SH-SY5Y (cell line): ENCODE results near the gene FAM131C.
A peak's percentile ranks its signal among the peaks of the same experiment; 100 is the strongest.

ENCODE experiments used
- GATA2 ChIP-seq: IDR thresholded peaks from 2 replicates; pipeline ENCODE4 v1.6.1; 2011; ENCODE audit warnings: mild to moderate bottlenecking, low read depth, low read length
- GATA3 ChIP-seq: IDR thresholded peaks from 2 replicates; pipeline ENCODE4 v1.6.1; 2011; ENCODE audit warnings: low read depth, mild to moderate bottlenecking, low read length, moderate library complexity

FAM131C gene

DNA sequence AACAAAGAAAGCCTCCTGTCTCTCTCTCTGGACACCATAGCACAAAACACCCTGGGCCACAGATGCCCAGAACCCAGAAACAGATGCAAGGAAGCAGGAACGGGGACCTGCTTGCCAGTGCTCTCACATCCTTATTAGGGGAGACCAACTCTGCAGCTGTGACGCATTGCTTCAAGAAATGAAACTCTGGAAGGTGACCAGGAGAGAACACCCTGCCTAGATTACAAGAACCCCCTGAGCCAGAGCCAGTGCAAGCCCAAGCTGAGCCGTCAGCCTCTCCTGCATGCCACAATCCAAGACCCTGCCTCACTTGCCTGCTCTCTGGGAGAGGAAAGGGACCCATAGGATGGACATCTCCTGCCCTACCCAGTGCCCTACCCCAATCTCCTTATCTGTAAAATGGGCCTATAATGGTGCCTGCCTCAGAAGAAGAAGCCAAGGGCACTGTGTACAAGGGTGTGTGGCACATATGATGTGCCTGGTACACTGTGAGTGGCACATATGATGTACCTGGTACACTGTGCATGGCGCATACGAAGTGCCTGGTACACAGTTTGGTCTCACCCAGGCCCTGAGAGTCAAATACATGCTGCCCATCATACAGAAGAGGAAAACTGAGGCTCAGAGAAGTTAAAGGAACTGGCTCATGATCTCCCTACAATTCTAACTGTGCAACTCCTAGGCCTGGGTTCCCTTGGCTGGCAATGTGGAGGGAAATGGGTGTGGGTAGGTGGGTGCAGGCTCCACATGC is 16.8 kb upstream of the FAM131C start:
- TF ChIP-seq GATA2: no peak
- no peak for TF ChIP-seq GATA3

DNA sequence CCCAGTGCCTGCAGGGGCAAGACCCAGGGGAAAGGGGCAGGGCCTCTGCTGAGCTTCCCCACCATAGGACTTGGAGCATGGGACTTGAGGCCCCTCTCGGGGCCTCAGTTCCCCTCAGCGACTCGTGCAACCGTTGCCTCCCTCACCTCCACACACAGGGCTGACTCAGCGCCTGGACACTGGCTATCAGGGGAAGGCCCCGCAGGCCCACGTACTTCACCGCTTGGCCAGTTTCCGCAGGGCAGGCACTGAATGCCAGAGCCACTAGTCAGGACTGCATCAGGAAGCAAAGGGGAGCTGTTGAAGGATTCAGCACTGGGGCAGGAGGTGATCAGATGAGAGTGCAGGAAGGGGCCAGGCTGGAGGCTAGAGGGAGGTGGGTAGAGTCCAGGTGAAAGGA is 15.5 kb upstream of the FAM131C start:
- no peak for TF ChIP-seq GATA3
- no peak for TF ChIP-seq GATA2

DNA sequence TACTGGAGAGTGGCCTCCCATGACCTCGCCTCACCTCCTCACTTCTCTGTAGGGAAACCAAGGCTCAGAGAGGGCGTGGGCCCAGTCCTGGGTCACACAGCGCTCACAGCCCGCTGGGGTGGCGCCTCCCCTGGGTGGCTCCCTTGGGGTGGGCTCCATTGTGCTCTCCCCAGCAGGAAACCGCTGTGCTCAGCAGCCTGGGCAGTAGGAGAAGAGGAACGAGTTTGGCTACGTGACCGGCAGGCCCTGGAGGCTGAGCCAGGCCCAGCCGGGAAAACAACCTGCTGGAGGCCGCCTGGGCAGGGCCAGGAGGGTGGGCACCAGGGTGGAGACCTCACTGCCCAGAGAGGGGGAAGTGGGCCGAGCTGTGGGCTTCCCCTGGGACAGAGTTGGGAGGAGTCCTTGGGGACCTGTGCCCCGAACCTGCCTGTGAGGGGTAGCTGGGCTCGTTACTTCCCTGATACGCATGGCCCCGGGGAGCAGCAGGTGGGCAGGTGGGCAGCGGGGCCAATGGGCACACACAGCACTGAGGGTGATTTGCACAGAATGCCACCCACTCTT is 15.0 kb upstream of the FAM131C start:
- TF ChIP-seq GATA2 (no peak), GATA3 (no peak)

DNA sequence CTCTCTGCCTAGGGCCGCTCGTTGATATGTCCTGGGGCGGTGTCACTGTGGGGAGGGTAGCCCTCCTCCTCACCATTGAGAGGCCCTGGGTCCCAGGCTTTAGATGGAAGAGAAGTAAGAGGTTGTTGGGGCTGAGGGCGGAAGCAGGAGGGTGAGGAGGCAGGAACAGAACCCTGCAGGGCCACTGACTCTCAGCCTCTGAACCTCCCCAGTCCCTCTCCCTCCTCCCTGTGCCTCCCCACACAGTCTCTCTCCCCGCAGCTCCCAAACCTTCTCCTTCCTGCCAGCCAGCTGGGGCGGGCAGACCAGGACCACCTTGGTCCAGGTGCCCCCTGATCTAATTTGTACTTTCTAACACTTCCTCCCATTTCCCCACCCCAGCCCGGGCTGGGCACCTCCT is 14.3 kb upstream of the FAM131C start:
- no peak for TF ChIP-seq GATA3
- no peak for TF ChIP-seq GATA2

DNA sequence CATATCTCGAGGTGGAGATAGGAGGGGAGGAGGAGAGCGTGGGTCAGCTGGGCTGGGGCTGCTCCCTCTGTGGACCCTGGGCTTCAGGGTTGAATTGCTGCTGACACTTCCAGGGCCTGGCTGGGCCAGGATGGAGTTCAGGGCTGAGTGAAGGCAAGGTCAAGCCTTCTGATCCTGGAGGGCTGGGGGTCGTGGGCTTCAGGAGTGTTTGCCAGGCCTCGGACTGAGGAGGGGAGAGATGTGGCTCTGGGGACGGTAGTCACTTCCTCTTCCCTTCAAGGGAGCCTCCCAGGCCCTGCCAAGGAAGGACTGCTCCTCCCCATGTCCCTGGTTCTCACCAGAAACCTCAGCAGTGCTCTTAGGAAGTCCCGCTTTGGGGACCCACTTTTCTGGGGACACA is 12.1 kb upstream of the FAM131C start:
- TF ChIP-seq GATA3: no peak
- TF ChIP-seq GATA2: no peak

DNA sequence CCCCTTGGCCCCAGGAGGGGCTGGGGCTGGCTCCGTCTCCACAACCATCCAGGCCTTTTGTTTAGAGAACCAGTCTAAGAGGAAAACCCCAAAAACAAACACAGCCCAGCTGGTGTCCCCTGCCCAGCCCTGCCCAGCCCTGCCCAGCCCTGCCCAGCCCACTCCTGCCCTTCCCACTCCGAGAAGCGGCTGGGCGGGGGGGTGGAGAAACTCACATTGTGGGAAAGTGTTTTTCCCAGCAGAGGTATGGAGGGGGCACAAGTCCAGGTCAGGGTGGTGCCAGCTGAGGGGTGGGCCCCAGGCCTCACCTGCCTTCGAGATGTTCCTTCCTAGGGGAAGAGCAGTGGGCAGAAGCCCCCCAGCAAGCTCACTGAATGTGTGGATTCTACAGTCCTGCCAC is 10.0 kb upstream of the FAM131C start:
- no peak for TF ChIP-seq GATA3
- TF ChIP-seq GATA2: no peak

DNA sequence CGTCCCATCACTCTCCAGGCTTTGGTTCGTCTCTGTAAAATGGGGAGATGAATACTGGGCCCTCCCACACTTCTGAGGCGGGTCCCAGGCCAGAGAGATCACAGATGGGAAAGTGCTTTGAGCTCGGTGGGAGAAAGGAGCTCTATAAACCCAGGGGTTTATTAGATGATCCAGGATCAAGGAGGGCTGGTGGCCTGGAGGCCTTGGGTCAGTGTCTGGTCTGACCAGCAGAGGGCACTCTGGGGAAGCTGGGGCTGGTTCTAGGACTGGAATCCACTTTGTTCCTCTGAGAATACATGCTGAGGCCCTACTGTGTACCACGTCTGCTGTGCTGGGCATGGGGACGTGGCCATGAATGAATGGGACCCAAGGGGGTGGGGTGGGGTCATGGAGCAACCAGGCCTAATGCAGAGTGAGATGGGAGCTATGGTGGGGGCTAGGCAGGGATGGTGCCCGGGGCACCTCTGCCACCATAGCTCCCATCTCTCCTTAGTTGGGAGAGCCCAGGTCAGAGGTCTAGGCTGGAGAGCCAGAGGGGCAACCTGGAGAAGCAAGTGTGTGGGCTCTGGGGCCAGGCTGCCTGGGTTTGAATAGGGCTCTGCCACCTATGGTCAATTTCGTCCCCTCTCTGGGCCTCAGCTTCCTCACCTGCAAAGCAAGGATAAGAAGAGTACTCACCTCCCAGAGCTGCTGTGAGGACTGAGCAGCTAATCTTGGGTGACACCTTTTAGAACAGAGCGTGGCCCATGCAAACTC is 9.0 kb upstream of the FAM131C start:
- TF ChIP-seq GATA3 (no peak), GATA2 (no peak)

DNA sequence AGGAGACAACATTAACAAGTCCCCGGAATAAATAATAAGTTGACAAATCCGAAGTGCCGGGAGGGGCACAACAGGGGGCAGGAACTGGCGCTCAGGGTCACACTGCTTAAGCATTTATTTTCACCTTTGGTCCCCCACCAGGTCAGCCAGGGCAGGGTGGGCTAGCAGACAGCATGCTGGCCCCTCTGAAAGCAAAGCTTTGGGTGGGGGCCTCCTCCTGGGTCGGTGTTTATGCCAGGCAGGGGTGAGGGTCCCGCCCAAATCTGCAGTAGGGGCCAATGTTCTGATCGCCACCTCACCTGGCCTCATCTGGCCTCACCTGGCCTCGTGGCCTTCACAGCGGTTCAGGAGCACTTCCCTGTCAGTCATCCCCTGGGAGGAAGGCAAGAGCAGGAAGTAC is 8.2 kb upstream of the FAM131C start:
- TF ChIP-seq GATA2 (no peak), GATA3 (no peak)

DNA sequence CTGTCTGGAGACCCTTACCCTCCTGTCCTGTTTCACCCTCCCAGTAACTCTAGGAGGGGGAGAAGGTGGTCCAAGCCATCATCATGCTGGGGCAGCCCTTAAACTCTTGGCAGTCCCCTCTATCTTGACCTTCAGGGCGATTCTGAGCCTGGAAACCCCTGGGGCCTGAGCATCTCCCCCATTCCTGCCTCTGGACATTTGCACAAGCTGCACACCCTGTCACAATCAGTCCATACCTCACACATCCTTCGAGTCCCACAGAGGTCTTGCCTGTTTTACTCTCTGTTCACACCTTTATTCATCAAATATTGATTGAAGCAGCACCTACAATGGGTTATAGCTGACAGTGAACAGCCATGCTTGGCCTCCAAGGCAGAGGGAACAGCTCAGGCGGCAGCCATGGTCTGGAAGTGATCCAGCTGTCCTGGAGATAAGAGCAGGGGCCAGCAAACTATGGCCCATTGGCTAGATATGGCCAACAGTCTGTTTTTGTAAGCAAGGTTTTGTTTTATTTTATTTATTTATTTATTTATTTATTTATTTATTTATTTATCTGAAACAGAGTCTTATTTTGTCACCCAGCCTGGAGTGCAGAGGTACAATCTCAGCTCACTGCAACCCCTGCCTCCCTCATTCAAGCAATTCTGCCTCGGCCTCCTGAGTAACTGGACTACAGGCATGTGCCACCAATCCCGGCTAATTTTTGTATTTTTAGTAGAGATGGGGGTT is 7.1 kb upstream of the FAM131C start:
- TF ChIP-seq GATA2: no peak
- TF ChIP-seq GATA3: no peak

DNA sequence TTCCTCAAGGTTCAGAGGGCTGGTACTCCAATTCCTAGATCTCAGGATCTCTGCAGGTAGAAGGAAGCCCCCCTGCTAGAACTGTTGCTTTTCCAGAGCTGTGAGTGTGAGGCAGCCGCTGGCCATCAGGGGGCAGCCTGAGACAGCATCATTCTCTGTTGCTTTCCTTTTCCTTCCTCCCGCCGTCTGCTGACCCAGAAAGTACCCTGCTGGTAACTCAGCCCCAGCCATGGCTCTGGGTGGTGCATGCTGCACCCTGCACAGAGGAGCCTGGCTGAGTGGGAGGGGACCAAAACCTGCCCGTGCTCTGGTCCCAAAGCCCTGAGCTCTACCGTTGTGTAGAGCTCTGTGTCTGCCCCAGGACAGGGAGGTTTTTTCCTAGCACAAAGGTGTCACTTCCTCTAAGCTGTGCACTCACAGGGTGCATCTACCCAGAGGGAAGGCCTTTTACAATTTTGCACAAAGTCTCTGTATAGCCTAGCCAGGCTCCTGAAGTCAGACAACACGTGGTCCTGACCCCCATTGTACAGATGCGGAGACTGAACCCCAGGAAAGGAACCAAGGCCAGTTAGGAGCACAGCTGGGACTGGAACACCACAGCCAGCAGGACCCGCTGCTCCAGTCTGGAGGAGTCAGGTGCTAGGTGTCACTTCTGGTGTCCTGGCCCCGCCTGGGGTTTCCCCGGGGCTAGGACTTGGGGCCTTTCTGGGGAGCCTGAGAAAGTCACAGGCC is 5.6 kb upstream of the FAM131C start:
- TF ChIP-seq GATA3 (no peak), GATA2 (no peak)

DNA sequence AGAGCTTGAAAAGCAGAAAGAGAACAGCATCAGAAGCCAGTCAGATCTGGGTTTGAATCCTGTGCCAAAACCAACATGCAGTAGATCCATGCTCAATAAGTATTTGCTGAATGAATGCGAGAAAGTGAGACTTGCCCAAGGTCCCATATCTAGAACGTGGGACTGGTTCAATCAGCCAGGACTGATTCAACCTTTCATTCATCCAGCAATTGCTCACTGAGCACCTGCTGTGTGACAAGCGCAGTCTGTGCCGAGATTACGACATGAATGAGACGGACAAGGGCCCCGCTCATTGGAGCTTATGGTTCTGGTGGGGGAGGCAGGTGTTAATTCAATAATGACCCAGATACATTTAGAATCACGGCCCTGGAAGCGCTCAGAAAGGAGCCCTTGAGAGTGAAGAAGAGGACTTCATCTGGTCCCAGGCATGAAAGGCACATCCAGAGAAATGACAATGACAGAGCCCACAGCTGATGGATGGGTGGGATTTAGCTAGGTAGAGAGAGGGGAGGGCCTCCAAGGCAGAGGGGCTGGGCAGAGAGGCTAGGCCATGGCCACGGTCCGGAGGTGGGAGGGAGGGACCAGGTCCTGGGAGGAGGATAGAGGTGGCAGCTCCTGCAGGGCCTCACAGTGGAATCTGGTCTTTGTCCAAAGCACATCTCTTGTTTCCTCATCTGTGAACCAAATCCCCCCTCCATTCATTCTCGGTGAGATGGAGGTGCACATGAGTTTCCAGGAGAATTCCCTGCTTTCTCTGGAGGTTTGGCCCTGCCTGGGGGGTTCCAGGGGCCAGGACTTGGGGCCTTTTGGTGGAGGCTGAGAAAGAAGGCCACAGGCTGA is 4.2 kb upstream of the FAM131C start:
- no peak for TF ChIP-seq GATA2
- no peak for TF ChIP-seq GATA3

DNA sequence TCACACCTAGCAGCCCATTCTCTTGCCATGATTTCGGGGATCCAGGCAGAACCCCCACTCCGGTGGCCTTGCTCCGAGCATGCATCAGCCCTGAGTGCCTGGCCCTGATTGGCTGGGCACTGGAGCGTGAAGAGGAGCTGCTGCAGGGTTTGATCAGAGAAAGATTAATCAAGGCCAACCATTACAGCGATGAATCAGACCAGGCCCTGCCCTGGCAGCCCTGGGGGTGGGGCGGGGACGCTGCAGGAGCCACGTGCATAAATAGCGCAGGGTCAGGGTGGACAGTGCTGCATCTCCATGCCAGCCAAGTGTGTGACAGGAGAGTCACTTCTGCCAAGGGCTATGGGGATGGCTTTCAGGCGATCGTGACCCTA is 3.4 kb upstream of the FAM131C start:
- TF ChIP-seq GATA3 (no peak), GATA2 (peak; percentile 93)

DNA sequence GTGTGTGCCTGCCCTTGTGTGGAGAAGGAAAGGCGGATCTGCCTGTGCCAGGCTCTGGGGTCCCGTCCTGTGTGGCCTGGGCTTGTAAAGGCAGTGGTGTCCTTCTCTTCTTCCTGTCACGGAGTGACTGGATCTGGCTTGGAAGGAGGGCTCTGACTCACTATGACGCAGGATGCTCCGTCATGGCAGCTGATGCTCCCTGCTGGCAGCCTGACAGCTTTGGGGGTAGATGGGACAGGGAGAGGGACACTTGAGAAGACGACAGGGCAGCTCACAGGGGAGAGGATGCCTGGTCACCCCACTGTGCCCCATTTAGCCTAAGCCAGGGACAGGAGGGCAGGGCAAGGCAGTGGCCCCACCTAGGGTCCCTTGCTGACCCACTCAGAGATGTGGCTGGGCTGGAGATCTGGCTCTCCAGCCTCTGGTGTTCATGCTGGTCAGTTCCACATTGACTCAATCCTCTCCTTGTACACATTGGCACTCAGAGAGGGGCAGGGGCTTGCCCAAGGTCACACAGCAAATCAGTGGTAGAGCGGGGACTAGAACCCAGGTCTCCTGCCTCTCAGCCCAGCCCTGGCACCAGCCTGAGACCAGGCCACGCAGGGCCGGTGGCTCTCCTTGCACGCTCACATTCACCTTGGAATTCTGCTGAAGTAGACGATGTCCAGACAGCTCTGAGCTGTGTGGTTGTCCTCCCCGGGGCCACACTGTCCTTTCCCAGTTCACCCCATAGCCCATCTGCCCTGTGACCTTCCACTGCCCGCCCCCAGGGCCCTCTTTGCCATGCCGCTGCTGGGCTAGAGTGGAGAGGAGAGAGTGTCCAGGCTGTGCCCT is 2.8 kb upstream of the FAM131C start:
- no peak for TF ChIP-seq GATA3
- TF ChIP-seq GATA2: no peak
